K562 treated with DMSO at 1 percent for 24 hours (cell line): ENCODE measurements around the gene RMI1. TPM values are rescaled to one million over a fixed set of nuclear protein-coding genes. Genes with fewer than 3 reads are reported as not detected.

Experiments used
- total RNA-seq: library from RNA; unstranded; fragments of 300-600 nt; gene quantifications from 2 replicates; pipeline ENCODE4 v1.2.3, GENCODE V29; 2022; ENCODE audit warnings: low read depth; ENCODE audit not compliant: insufficient read depth

The RMI1 gene
- total RNA-seq = 7.3 and 7.8 TPM in 2 replicates

DNA sequence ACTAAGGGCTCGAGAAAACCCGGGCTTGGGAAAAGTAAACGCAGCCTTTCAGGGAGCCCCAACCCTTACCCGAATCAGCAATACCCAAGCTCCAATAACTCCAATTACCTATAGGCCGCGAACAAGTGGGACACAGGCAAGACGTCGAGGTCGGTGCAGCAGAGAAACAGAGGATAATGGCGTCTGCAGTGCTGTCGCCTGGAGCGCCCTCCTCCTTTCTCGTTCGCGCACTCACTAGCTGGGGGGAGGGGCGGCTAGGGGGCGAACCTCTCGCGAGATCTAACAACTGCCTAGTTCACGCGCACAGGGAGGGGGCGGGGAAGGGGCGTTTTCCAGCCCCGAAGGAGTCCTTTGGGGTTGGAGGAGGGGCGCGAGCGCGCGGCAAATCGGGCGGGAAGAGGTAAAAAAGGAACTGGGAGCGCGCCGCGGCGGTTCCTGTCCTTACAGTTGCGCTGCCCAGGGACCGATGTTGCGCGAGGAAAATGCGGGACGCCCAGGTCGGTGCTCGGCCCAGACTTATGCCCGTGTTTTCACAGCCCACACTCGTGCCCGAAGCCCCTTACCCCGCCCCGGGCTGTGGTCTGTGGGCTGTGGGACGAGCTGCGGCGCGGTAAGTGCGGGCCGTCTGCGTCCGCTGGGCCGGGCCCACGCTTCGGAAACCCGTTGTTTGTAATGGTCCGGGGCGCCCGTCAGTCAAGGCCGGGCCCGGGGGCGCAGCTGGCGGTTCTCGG, at the start of gene RMI1:
TSS of gene RMI1 (plus strand) at position 411 of the 731 bp plus-strand sequence. CDS start 20,182 bp downstream, outside the sequence.

DNA sequence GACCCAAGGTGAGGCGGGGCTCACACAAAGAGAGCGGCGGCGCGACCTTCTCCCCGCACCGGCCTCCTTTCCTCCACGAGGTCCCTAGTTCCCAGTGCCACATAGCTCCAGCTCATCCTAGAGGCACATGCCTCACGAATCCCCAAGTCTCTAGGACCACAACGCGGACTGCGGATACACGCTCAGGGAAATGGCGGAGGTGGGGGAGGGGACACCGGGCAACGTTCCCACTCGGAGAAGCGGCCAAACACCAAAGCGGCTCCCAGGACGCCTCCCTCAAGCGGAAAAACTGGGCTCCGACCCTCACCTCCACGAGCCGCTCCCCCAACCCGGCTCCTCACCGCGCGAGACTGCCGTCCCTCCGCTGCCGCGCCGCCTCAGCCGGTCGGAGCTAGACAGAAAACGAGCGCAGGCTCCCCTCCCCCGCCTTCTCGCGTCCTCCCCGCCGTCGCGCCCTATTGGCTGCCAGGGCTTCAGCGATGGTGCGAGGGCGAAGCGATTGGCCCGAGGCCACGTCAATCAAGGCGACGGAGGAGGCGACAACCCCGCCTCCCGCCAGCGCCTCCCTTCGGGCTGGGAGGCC, 702 bp upstream of the RMI1 start, which contains the start of gene HNRNPK:
TSS of gene HNRNPK (minus strand) at position 404 of the 583 bp plus-strand sequence. CDS start 1,963 bp downstream, outside the sequence.

Other genes with a start within 250 kb of the RMI1 start
- gene GKAP1, start 163.0 kb upstream of the RMI1 start, total RNA-seq = 5.9 and 6.3 TPM in 2 replicates
- gene KIF27, start 59.4 kb upstream of the RMI1 start, total RNA-seq = 0.61 and 0.72 TPM in 2 replicates
- 287 and 314 TPM in 2 replicates for gene HNRNPK, start 590 bp upstream of the RMI1 start, total RNA-seq